Endodermal cell (in vitro differentiated cells): ENCODE results near the gene MARCHF2. TPM values are rescaled to one million over a fixed set of nuclear protein-coding genes. Genes with fewer than 3 reads are reported as not detected.

ENCODE experiments used
- DNase-seq: peaks from one replicate; pipeline ENCODE4 v3.0.0-alpha.2; 2017
- H3K27ac ChIP-seq: 2 replicates; pipeline ENCODE4 v1.5.1; 2013; ENCODE audit warnings: mild to moderate bottlenecking, low read depth, low read length, moderate library complexity
- H3K27me3 ChIP-seq: 2 replicates; pipeline ENCODE4 v1.6.1; 2013; ENCODE audit warnings: mild to moderate bottlenecking, low read length, moderate library complexity; ENCODE audit not compliant: insufficient read depth, control insufficient read depth, poor library complexity, severe bottlenecking
- H3K36me3 ChIP-seq: 2 replicates; pipeline ENCODE4 v1.7.0; 2013; ENCODE audit warnings: mild to moderate bottlenecking, low read length, moderate library complexity; ENCODE audit not compliant: control insufficient read depth, insufficient read depth
- H3K4me1 ChIP-seq: one replicate; pipeline ENCODE4 v1.7.0; 2013; ENCODE audit warnings: low read length; ENCODE audit not compliant: control insufficient read depth, insufficient read depth
- H3K4me3 ChIP-seq: 2 replicates; pipeline ENCODE4 v1.5.1; 2013; ENCODE audit warnings: mild to moderate bottlenecking, low read length, moderate library complexity
- H3K9ac ChIP-seq: 2 replicates; pipeline ENCODE4 v1.6.1; 2013; ENCODE audit warnings: mild to moderate bottlenecking, low read length, moderate library complexity; ENCODE audit not compliant: poor library complexity, severe bottlenecking; ENCODE audit errors: extremely low read depth
- H3K9me3 ChIP-seq: 2 replicates; pipeline ENCODE4 v1.6.1; 2013; ENCODE audit warnings: mild to moderate bottlenecking, low read length, moderate library complexity; ENCODE audit not compliant: control insufficient read depth
- H3K27ac Mint-ChIP-seq: 2 replicates; pipeline ENCODE4 v1.8.0; 2020; ENCODE audit warnings: mixed read lengths
- H3K27me3 Mint-ChIP-seq: 2 replicates; pipeline ENCODE4 v1.8.0; 2021; ENCODE audit warnings: mild to moderate bottlenecking, mixed read lengths; ENCODE audit not compliant: insufficient read depth
- H3K36me3 Mint-ChIP-seq: 2 replicates; pipeline ENCODE4 v1.8.0; 2020; ENCODE audit warnings: low read depth, mixed read lengths
- H3K4me1 Mint-ChIP-seq: 2 replicates; pipeline ENCODE4 v1.8.0; 2020; ENCODE audit warnings: mixed read lengths
- H3K4me3 Mint-ChIP-seq: 2 replicates; pipeline ENCODE4 v1.8.0; 2020; ENCODE audit warnings: mild to moderate bottlenecking, moderate library complexity, mixed read lengths
- H3K9me3 Mint-ChIP-seq: 2 replicates; pipeline ENCODE4 v1.8.0; 2020; ENCODE audit warnings: mild to moderate bottlenecking, mixed read lengths
- WGBS, 2 experiments: methylation state at CpG; one replicate each; pipeline versions ENCODE4 v1.1.5 to v1.1.7; 2013; ENCODE audit warnings: missing lambda C conversion rate in 2 of 2, mixed read lengths in 1 of 2; ENCODE audit not compliant: insufficient coverage in 1 of 2, insufficient read length in 1 of 2; 5-methylcytosine and 5-hydroxymethylcytosine counted together
- total RNA-seq, 2 donors: library from RNA; stranded (reverse); fragmentation: NEBNext Ultra II Directional in 1 of 2; extraction: Animal tissue kit (Norgen Biotek cat#: 25700) in 1 of 2; gene quantifications; 2 replicates in 1 of 2; 3 replicates in 1 of 2; pipeline ENCODE4 v1.2.1, GENCODE V29; 2021
- TF ChIP-seq, protein P1 (sequence below): fragments of 200-600 bp; sonication (generic); conservative IDR thresholded peaks from 2 replicates; pipeline ENCODE4 v1.5.0; 2021; ENCODE audit warnings: antibody characterized with exemption, mild to moderate bottlenecking

MARCHF2 gene
- total RNA-seq, 2 donors from 2014 or later: 31.8 to 35.9 TPM

DNA sequence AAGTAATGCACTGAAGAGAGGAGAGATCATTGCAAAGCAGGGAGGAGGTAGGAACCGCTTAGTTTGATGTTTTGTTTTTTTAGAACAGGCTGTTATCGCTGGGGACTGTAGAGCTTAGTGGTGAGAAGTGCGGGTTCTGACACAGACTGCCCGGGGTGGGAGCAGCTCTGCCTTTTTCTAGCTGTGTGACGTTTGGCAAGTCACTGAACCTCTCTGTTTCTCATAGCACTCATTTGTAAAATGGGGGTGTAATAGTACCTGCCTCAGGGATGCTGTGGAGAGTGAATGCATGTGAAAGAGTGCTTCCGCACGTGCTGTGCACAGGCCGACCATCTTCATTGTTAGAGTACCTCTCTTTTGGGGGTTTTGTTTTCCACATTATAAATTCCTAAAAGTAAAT lies 70.1 kb downstream of the MARCHF2 start:
- Histone ChIP-seq H3K9me3 (no peaks in the 10 kb centered on the region), H3K4me1 (no peaks in the 10 kb centered on the region), H3K9ac (no peak overlapping the region), H3K27ac (no peak overlapping the region), H3K27me3 (no peaks in the 10 kb centered on the region), H3K4me3 (no peak overlapping the region), H3K36me3 (peaks cover 91% of the 10 kb centered on the region)
- no peak for DNase-seq
- H3K4me3 Mint-ChIP-seq: no peak overlapping the region
- H3K36me3 Mint-ChIP-seq: peaks cover 78% of the 10 kb centered on the region
- TF ChIP-seq, protein P1, sequence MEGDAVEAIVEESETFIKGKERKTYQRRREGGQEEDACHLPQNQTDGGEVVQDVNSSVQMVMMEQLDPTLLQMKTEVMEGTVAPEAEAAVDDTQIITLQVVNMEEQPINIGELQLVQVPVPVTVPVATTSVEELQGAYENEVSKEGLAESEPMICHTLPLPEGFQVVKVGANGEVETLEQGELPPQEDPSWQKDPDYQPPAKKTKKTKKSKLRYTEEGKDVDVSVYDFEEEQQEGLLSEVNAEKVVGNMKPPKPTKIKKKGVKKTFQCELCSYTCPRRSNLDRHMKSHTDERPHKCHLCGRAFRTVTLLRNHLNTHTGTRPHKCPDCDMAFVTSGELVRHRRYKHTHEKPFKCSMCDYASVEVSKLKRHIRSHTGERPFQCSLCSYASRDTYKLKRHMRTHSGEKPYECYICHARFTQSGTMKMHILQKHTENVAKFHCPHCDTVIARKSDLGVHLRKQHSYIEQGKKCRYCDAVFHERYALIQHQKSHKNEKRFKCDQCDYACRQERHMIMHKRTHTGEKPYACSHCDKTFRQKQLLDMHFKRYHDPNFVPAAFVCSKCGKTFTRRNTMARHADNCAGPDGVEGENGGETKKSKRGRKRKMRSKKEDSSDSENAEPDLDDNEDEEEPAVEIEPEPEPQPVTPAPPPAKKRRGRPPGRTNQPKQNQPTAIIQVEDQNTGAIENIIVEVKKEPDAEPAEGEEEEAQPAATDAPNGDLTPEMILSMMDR: no peak
- H3K9me3 Mint-ChIP-seq: no peaks in the 10 kb centered on the region
- 96 to 100% methylated on average over 2 to 8 of the region's 8 CpGs for WGBS, 2 experiments
- peak overlapping the region; percentile 23 for H3K27ac Mint-ChIP-seq
- peaks cover 8% of the 10 kb centered on the region for H3K4me1 Mint-ChIP-seq
- no peaks in the 10 kb centered on the region for H3K27me3 Mint-ChIP-seq

DNA sequence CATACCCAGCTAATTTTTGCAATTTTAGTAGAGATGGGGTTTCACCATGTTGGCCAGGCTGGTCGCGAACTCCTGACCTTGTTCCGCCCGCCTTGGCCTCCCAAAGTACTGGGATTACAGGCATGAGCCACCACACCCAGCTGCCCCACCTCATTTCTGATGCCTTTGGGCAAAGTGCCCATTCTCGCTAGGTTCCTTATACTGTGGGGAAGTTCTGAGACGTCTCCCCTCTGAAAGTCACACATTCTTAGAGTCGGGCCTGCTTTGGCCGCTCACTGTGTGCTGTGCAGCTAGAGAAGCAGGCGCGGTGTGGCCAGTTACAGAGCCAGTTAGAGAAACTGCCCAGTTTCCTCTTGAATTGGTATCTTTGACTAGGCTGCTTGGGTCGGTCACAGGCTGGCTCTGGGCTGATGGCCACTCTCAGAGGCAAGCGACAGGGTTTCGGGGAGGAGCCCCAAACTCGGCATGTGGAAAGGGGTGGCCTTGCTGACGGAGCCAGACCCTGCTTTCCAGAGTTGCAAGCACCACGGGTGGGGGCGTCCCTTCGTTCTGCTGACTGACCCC lies 71.3 kb downstream of the MARCHF2 start:
- 94 to 95% methylated on average over 15 to 18 of the region's 18 CpGs for WGBS, 2 experiments

GRCh38 chr19:8485561-8486371 lies 72.7 kb downstream of the MARCHF2 start:
- peak overlapping the region; percentile 75 for H3K27ac Mint-ChIP-seq
- no peak overlapping the region for H3K4me3 ChIP-seq
- DNase-seq: no peak
- H3K9me3 Mint-ChIP-seq: no peaks in the 10 kb centered on the region
- H3K4me3 Mint-ChIP-seq: no peak overlapping the region
- TF ChIP-seq, protein P1: no peak
- H3K9me3 ChIP-seq: no peaks in the 10 kb centered on the region
- no peaks in the 10 kb centered on the region for H3K27me3 Mint-ChIP-seq
- H3K27me3 ChIP-seq: no peaks in the 10 kb centered on the region
- H3K4me1 ChIP-seq: no peaks in the 10 kb centered on the region
- H3K4me1 Mint-ChIP-seq: peaks cover 8% of the 10 kb centered on the region
- WGBS, 2 experiments: 96 to 99% methylated on average over 49 to 62 of the region's 62 CpGs
- peaks cover 88% of the 10 kb centered on the region for H3K36me3 ChIP-seq
- H3K9ac ChIP-seq: no peak overlapping the region
- peak overlapping the region; percentile 60 for H3K27ac ChIP-seq
- peaks cover 74% of the 10 kb centered on the region for H3K36me3 Mint-ChIP-seq

More for the DNA sequence above, 71.3 kb downstream of the MARCHF2 start:
- no peaks in the 10 kb centered on the region for H3K9me3 Mint-ChIP-seq
- peak overlapping the region; percentile 58 for H3K27ac Mint-ChIP-seq
- Histone ChIP-seq H3K4me3 (no peak overlapping the region), H3K9me3 (no peaks in the 10 kb centered on the region), H3K9ac (no peak overlapping the region), H3K36me3 (peaks cover 90% of the 10 kb centered on the region), H3K27me3 (no peaks in the 10 kb centered on the region), H3K4me1 (no peaks in the 10 kb centered on the region), H3K27ac (no peak overlapping the region)
- peaks cover 8% of the 10 kb centered on the region for H3K4me1 Mint-ChIP-seq
- peaks cover 79% of the 10 kb centered on the region for H3K36me3 Mint-ChIP-seq
- DNase-seq: no peak
- H3K4me3 Mint-ChIP-seq: no peak overlapping the region
- no peaks in the 10 kb centered on the region for H3K27me3 Mint-ChIP-seq
- TF ChIP-seq, protein P1: no peak
